DND-41 (cell line): ENCODE measurements around the gene C17orf100.

Source experiments
- ATAC-seq: fragments of 200-7000 bp; cut with Tn5 transposase; 3 replicates; pipeline ENCODE4 v1.9.1; 2021; ENCODE audit warnings: low read depth; ENCODE audit not compliant: insufficient read depth
- DNase-seq: peaks from one replicate; pipeline ENCODE4 v3.0.0-alpha.2; 2020
- H2AFZ ChIP-seq: 2 replicates; pipeline ENCODE4 v1.6.0; 2012; ENCODE audit warnings: low read depth, low read length
- H3K27ac ChIP-seq: 2 replicates; pipeline ENCODE4 v1.5.1; 2012; ENCODE audit warnings: low read length, inconsistent platforms
- H3K27me3 ChIP-seq: fragments of 200-600 bp; sonication (generic); 2 replicates; pipeline ENCODE4 v1.6.0; 2012; ENCODE audit warnings: low read length, mild to moderate bottlenecking, inconsistent platforms; ENCODE audit not compliant: insufficient read depth, poor library complexity
- H3K36me3 ChIP-seq: 2 replicates; pipeline ENCODE4 v1.5.1; 2012; ENCODE audit warnings: low read length, inconsistent platforms; ENCODE audit not compliant: insufficient read depth
- H3K4me1 ChIP-seq: 2 replicates; pipeline ENCODE4 v1.5.1; 2012; ENCODE audit warnings: mild to moderate bottlenecking, low read length; ENCODE audit not compliant: insufficient read depth
- H3K4me2 ChIP-seq: 2 replicates; pipeline ENCODE4 v1.6.0; 2012; ENCODE audit warnings: mild to moderate bottlenecking, moderate library complexity, low read length, inconsistent platforms; ENCODE audit not compliant: insufficient read depth
- H3K4me3 ChIP-seq, 2 experiments: fragments of 200-600 bp in 1 of 2; shearing (Covaris generic) in 1 of 2; 2 replicates each; pipeline ENCODE4 v1.5.1; 2012 to 2016; ENCODE audit warnings: inconsistent platforms in 2 of 2, low read length in 2 of 2, mild to moderate bottlenecking in 2 of 2, low read depth in 1 of 2, moderate library complexity in 1 of 2
- H3K79me2 ChIP-seq: 2 replicates; pipeline ENCODE4 v1.6.0; 2012; ENCODE audit warnings: low read length, inconsistent platforms; ENCODE audit not compliant: insufficient read depth
- H3K9ac ChIP-seq: 2 replicates; pipeline ENCODE4 v1.6.0; 2012; ENCODE audit warnings: low read depth, mild to moderate bottlenecking, inconsistent platforms, low read length, moderate library complexity
- H3K9me3 ChIP-seq: 2 replicates; pipeline ENCODE4 v1.5.1; 2012; ENCODE audit warnings: low read length, moderate library complexity, mild to moderate bottlenecking, inconsistent platforms; ENCODE audit not compliant: insufficient read depth, severe bottlenecking
- H4K20me1 ChIP-seq: 2 replicates; pipeline ENCODE4 v1.6.0; 2012; ENCODE audit warnings: low read length; ENCODE audit not compliant: insufficient read depth
- EZH2 ChIP-seq: IDR thresholded peaks from 3 replicates; pipeline ENCODE4 v1.6.1; 2012; ENCODE audit warnings: borderline replicate concordance, low read depth, mild to moderate bottlenecking, moderate library complexity, low read length, inconsistent platforms; ENCODE audit not compliant: severe bottlenecking
- TF ChIP-seq, protein P1 (sequence below): IDR thresholded peaks from 2 replicates; pipeline ENCODE4 v1.5.1; 2012; ENCODE audit warnings: borderline replicate concordance, low read length, moderate library complexity, mild to moderate bottlenecking; ENCODE audit not compliant: poor library complexity, severe bottlenecking; ENCODE audit errors: extremely low read depth

The C17orf100 gene

DNA sequence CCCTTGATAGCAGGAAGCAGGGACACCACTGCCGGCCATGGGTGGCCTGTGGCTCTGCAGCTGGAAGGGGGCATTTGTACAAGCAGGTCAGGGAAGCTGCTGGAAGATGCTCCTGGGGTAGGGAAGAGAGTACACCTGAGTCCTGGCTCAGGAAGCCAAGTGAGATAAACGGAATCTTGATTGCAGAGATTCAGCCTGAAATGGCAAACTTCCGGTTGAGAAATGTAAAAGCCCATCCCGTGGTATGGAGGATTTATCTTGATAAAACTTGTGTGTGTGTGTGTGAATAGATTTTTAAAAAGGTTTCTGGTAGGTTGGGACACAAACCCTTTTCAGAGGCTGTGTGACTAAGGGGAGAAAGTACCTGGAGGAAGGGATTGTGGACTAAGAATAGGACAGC, 29.6 kb downstream of the C17orf100 start:
- Histone ChIP-seq H3K79me2 (no peaks in the 10 kb centered on the region), H3K4me1 (no peaks in the 10 kb centered on the region), H3K4me2 (no peak overlapping the region), H3K4me3 (no peak overlapping the region), H3K9me3 (no peaks in the 10 kb centered on the region), H4K20me1 (peaks cover 23% of the 10 kb centered on the region), H3K9ac (no peak overlapping the region), H3K27me3 (peaks cover 47% of the 10 kb centered on the region), H2AFZ (no peak overlapping the region), H3K36me3 (no peaks in the 10 kb centered on the region), H3K27ac (no peak overlapping the region)
- no peak for ATAC-seq
- no peak for TF ChIP-seq EZH2
- TF ChIP-seq, protein P1, sequence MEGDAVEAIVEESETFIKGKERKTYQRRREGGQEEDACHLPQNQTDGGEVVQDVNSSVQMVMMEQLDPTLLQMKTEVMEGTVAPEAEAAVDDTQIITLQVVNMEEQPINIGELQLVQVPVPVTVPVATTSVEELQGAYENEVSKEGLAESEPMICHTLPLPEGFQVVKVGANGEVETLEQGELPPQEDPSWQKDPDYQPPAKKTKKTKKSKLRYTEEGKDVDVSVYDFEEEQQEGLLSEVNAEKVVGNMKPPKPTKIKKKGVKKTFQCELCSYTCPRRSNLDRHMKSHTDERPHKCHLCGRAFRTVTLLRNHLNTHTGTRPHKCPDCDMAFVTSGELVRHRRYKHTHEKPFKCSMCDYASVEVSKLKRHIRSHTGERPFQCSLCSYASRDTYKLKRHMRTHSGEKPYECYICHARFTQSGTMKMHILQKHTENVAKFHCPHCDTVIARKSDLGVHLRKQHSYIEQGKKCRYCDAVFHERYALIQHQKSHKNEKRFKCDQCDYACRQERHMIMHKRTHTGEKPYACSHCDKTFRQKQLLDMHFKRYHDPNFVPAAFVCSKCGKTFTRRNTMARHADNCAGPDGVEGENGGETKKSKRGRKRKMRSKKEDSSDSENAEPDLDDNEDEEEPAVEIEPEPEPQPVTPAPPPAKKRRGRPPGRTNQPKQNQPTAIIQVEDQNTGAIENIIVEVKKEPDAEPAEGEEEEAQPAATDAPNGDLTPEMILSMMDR = no peak
- no peak for DNase-seq

DNA sequence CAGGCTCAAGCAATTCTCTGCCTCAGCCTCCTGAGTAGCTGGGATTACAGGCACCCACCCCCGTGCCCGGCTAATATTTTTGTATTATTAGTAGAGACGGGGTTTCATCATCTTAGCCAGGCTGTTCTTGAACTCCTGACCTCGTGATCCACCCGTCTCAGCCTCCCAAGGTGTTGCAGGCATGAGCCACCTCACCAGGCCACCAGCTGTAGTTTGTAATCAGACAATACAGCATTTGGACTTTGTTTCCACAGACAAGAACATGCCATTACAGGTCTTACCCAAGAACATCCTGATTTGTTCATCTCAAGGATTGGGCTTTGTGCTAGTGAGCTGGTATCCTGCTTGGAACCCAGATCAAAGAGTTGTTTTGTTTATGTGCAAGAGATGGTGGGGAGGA, 30.1 kb downstream of the C17orf100 start:
- Histone ChIP-seq H2AFZ (no peak overlapping the region), H3K27me3 (peaks cover 48% of the 10 kb centered on the region), H3K9ac (no peak overlapping the region), H3K4me3 (no peak overlapping the region), H3K79me2 (no peaks in the 10 kb centered on the region), H3K4me2 (no peak overlapping the region), H3K4me1 (no peaks in the 10 kb centered on the region), H3K9me3 (no peaks in the 10 kb centered on the region), H4K20me1 (peaks cover 19% of the 10 kb centered on the region), H3K36me3 (no peaks in the 10 kb centered on the region), H3K27ac (no peak overlapping the region)
- TF ChIP-seq, protein P1 = no peak
- no peak for TF ChIP-seq EZH2
- DNase-seq (no peak), ATAC-seq (no peak)

DNA sequence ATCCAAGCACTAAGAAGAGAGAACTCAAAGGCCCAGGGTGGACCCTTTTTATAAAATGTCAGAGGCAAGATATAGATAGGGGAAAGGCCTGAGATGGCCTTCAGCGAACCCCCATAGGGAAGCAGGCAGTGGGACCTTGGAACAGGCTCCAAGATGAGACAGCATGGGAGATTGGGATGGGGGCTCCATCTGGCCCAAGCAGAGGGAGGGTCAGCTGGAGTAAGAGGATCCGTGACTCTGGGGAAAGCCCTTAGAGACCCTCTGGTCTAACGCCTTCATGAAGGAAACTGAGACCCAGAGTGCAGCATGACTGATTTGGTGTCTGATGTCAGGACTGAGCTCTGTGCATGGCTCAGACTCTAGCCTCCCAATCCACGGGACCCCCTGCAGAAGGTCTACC, 30.8 kb downstream of the C17orf100 start:
- H3K9me3 ChIP-seq = no peaks in the 10 kb centered on the region
- H3K79me2 ChIP-seq = no peaks in the 10 kb centered on the region
- no peaks in the 10 kb centered on the region for H3K4me1 ChIP-seq
- peaks cover 16% of the 10 kb centered on the region for H4K20me1 ChIP-seq
- no peaks in the 10 kb centered on the region for H3K36me3 ChIP-seq
- H3K4me3 ChIP-seq = no peak overlapping the region
- no peak overlapping the region for H2AFZ ChIP-seq
- no peak for DNase-seq
- no peak overlapping the region for H3K4me2 ChIP-seq
- no peak for ATAC-seq
- peaks cover 42% of the 10 kb centered on the region for H3K27me3 ChIP-seq
- no peak overlapping the region for H3K9ac ChIP-seq
- H3K27ac ChIP-seq = no peak overlapping the region
- no peak for TF ChIP-seq EZH2
- TF ChIP-seq, protein P1 = no peak

DNA sequence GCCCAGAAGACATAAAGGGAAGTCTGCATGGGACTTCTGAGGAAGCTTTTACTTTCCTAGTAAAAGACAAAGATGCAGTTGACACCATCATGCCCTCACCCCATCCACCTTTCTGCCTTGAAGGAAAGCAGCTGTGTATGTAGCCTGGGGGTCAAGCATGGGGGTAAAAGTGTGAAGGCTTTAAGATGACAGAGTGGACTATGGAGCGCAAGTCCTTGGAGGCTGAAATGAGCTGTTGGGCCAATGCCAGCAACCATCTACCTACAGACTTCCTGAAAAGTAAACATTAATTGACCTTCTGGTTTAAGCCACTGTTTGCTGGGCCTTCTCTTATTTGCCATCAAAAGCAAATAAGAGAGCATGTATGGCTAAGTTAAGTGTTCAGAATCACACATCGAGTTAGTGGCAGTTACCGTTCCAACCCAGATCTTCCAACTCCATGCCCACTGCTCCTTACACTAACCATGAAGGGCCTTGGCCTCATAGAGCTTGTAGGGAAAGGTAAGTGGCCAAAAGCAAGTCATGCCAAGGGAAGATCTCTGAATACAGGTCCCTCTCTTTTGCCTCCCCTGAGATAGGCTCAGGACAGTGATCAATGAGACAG, 31.6 kb downstream of the C17orf100 start:
- Histone ChIP-seq H4K20me1 (peaks cover 9% of the 10 kb centered on the region), H3K9ac (no peak overlapping the region), H3K36me3 (no peaks in the 10 kb centered on the region), H2AFZ (no peak overlapping the region), H3K27me3 (peaks cover 33% of the 10 kb centered on the region), H3K4me1 (no peaks in the 10 kb centered on the region), H3K9me3 (no peaks in the 10 kb centered on the region), H3K4me2 (no peak overlapping the region), H3K4me3 (no peak overlapping the region), H3K27ac (no peak overlapping the region), H3K79me2 (no peaks in the 10 kb centered on the region)
- DNase-seq = no peak
- TF ChIP-seq EZH2 = no peak
- TF ChIP-seq, protein P1 = no peak
- no peak for ATAC-seq
